ENCODE measurements around the gene UBL4A. TPM values are rescaled to one million over a fixed set of nuclear protein-coding genes. Genes with fewer than 3 reads are reported as not detected.

The UBL4A gene
- total and polyA plus RNA-seq, 7 donors = 38.3 to 118 (median 64.4) TPM

DNA sequence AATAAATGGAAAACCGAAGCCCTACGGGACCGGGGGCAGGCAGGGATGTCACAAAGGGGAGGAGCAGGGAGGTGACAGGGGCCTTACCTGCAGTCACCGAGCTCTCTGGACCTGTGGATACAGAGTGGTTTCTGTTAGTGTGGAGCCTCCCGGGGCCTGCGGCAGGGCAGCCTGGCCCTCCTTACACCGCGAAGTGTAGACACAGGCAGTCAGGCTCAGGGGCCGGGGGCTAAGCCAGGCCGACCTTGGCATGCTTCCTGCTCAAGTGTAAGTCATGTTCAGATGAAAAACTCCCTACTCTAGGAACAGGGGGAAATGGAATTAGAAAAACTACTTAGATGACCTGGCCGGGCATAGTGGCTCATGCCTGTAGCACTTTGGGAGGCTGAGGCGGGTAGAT lies 25.3 kb upstream of the UBL4A start:
- peaks cover 0 to 11% of the 10 kb centered on the region in 2 donors for H3K36me3 ChIP-seq (ENCODE audit: insufficient read depth in 1 of 2, low read depth in 1 of 2)
- H3K9me3 ChIP-seq = no peaks in the 10 kb centered on the region
- H3K27ac ChIP-seq = no peak overlapping the region
- no peak for ATAC-seq
- no peak for DNase-seq
- H3K4me3 ChIP-seq = no peak overlapping the region
- H3K4me1 ChIP-seq = no peaks in the 10 kb centered on the region
- intact Hi-C loops (cut with DNase I) = no loop called here
- TF ChIP-seq, protein P1, sequence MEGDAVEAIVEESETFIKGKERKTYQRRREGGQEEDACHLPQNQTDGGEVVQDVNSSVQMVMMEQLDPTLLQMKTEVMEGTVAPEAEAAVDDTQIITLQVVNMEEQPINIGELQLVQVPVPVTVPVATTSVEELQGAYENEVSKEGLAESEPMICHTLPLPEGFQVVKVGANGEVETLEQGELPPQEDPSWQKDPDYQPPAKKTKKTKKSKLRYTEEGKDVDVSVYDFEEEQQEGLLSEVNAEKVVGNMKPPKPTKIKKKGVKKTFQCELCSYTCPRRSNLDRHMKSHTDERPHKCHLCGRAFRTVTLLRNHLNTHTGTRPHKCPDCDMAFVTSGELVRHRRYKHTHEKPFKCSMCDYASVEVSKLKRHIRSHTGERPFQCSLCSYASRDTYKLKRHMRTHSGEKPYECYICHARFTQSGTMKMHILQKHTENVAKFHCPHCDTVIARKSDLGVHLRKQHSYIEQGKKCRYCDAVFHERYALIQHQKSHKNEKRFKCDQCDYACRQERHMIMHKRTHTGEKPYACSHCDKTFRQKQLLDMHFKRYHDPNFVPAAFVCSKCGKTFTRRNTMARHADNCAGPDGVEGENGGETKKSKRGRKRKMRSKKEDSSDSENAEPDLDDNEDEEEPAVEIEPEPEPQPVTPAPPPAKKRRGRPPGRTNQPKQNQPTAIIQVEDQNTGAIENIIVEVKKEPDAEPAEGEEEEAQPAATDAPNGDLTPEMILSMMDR (IDR thresholded peaks at IDR 0.05) = no peak
- no peaks in the 10 kb centered on the region for H3K27me3 ChIP-seq (ENCODE audit: insufficient read depth in 3 of 3, low read length in 2 of 3)
- WGBS, 3 donors = 79 to 85% (median 80%) methylated on average over 11 to 12 of the region's 12 CpGs

DNA sequence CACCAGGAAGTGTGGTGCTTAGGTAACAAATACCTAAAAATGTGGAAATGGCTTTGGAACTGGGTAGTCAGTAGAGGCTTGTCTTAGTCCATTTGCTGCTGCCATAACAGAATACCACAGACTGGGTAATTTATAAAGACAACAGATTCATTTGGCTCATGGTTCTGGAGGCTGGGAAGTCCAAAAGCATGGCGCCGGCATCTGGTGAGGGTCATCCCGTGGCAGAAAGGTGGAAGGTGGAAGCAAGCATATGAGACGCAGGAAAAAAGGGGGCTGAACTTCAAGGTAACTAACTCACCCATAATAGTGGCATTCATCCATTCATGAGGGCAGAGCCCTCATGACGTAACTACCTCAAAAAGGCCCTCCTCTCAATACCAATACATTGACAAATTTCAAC lies 23.0 kb upstream of the UBL4A start:
- H3K27me3 ChIP-seq (ENCODE audit: insufficient read depth in 3 of 3, low read length in 2 of 3) = no peaks in the 10 kb centered on the region
- no peak overlapping the region for H3K27ac ChIP-seq
- DNase-seq (no peak), ATAC-seq (no peak)
- peaks cover 0 to 27% of the 10 kb centered on the region in 2 donors for H3K36me3 ChIP-seq (ENCODE audit: insufficient read depth in 1 of 2, low read depth in 1 of 2)
- WGBS, 3 donors = 89 to 100% (median 99%) methylated on average over 5 of the region's 5 CpGs
- H3K4me3 ChIP-seq = no peak overlapping the region
- no peaks in the 10 kb centered on the region for H3K4me1 ChIP-seq
- TF ChIP-seq, protein P1 (IDR thresholded peaks at IDR 0.05) = no peak
- intact Hi-C loops (cut with DNase I) = no loop called here
- no peaks in the 10 kb centered on the region for H3K9me3 ChIP-seq

- H3K9me3 ChIP-seq = no peaks in the 10 kb centered on the region
- intact Hi-C loops (cut with DNase I) = no loop called here
- peaks cover 0 to 27% of the 10 kb centered on the region in 2 donors for H3K36me3 ChIP-seq (ENCODE audit: insufficient read depth in 1 of 2, low read depth in 1 of 2)
- 82 to 91% (median 86%) methylated on average over 9 to 13 of the region's 13 CpGs for WGBS, 3 donors
- H3K27me3 ChIP-seq (ENCODE audit: insufficient read depth in 3 of 3, low read length in 2 of 3) = no peaks in the 10 kb centered on the region
- no peak for ATAC-seq
- no peak for DNase-seq
- TF ChIP-seq, protein P1 (IDR thresholded peaks at IDR 0.05) = no peak
- no peaks in the 10 kb centered on the region for H3K4me1 ChIP-seq
- H3K4me3 ChIP-seq = no peak overlapping the region
- no peak overlapping the region for H3K27ac ChIP-seq
Observed at GRCh38 chrX:154508384-154508745, 21.9 kb upstream of the UBL4A start.

DNA sequence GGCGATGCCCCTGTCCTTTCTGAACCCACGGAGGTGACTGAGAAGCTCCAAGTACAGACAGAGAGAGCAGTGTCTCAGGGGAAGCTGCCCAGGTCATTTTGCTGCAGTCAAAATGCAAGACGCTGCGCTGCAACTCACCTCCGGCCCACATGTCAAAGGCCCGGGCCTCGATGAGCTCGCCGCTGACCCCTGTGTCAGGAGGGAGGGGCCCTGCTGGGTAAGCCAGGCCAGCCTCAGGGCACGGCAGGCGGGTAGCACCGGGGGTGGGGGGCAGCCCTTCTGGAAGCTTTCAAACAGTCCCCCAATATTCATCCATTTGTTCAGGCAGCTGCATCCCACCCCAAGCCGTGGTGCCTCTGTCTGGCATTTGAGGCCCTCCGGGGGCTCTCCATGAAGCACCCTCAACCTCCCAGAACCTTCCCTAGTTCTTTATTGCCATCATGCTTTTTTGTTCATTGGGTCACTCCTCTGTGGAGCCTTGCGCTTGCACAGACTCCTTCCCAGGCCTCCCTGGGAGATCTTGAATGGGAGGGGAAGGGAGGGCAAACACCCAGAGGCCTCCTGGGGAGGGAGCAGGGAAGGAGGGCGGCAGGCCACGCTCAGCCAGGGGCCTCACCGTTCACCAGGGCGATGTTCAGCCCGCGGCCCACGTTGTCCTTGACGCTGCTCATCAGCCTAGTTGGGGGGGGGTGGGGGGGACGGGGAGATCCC lies 21.4 kb upstream of the UBL4A start:
- Histone ChIP-seq H3K27me3 (ENCODE audit: insufficient read depth in 3 of 3, low read length in 2 of 3) (no peaks in the 10 kb centered on the region), H3K36me3 (ENCODE audit: insufficient read depth in 1 of 2, low read depth in 1 of 2) (peaks cover 0 to 27% of the 10 kb centered on the region in 2 donors), H3K9me3 (no peaks in the 10 kb centered on the region), H3K4me1 (no peaks in the 10 kb centered on the region), H3K4me3 (no peak overlapping the region), H3K27ac (no peak overlapping the region)
- DNase-seq (no peak), ATAC-seq (no peak)
- intact Hi-C loops (cut with DNase I) = no loop called here
- TF ChIP-seq, protein P1 (IDR thresholded peaks at IDR 0.05) = no peak
- 76 to 86% (median 80%) methylated on average over 10 to 24 of the region's 24 CpGs for WGBS, 3 donors

All from psoas muscle (tissue), 8 donors.